Smooth muscle cell (in vitro differentiated cells): ENCODE results near the gene PCDH9. TPM values are rescaled to one million over a fixed set of nuclear protein-coding genes. Genes with fewer than 3 reads are reported as not detected.

Experiments
- DNase-seq: peaks from one replicate; lab custom pipeline; 2025; ENCODE audit not compliant: unreplicated experiment; lab: John Stamatoyannopoulos, UW
- H2AFZ ChIP-seq: fragments of 200-600 bp; sonication (generic); 2 replicates; pipeline ENCODE4 v1.6.0; 2016; ENCODE audit warnings: antibody characterized with exemption, low read depth, mild to moderate bottlenecking
- H3F3A ChIP-seq: fragments of 200-600 bp; sonication (generic); 2 replicates; pipeline ENCODE4 v1.6.0; 2017; ENCODE audit warnings: antibody characterized with exemption, low read depth
- H3K27ac ChIP-seq: fragments of 200-600 bp; sonication (generic); 2 replicates; pipeline ENCODE4 v1.5.1; 2016; ENCODE audit warnings: low read depth, mild to moderate bottlenecking
- H3K27me3 ChIP-seq: fragments of 200-600 bp; sonication (generic); 2 replicates; pipeline ENCODE4 v1.6.1; 2016; ENCODE audit warnings: low read depth, mild to moderate bottlenecking
- H3K36me3 ChIP-seq: fragments of 200-600 bp; sonication (generic); 2 replicates; pipeline ENCODE4 v1.5.1; 2016; ENCODE audit warnings: low read depth
- H3K4me1 ChIP-seq: fragments of 200-600 bp; sonication (generic); 2 replicates; pipeline ENCODE4 v1.5.1; 2016; ENCODE audit warnings: low read depth
- H3K4me2 ChIP-seq: fragments of 200-600 bp; sonication (generic); 2 replicates; pipeline ENCODE4 v1.6.0; 2016; ENCODE audit warnings: mild to moderate bottlenecking
- H3K4me3 ChIP-seq: fragments of 200-600 bp; sonication (generic); 2 replicates; pipeline ENCODE4 v1.5.1; 2016; ENCODE audit warnings: mild to moderate bottlenecking
- H3K79me2 ChIP-seq: fragments of 200-600 bp; sonication (generic); 2 replicates; pipeline ENCODE4 v1.6.0; 2016; ENCODE audit warnings: low read depth, mild to moderate bottlenecking
- H3K9ac ChIP-seq: fragments of 200-600 bp; sonication (generic); 2 replicates; pipeline ENCODE4 v1.6.0; 2016; ENCODE audit warnings: low read depth
- H3K9me3 ChIP-seq: fragments of 200-600 bp; sonication (generic); replicated peaks from 2 replicates; pipeline ENCODE4 v1.5.1; 2016; ENCODE audit warnings: low read depth
- H4K20me1 ChIP-seq: fragments of 200-600 bp; sonication (generic); 2 replicates; pipeline ENCODE4 v1.6.0; 2016; ENCODE audit warnings: low read depth
- CTCF ChIP-seq: fragments of 200-600 bp; sonication (generic); IDR thresholded peaks from 2 replicates; pipeline ENCODE4 v1.5.1; 2017; ENCODE audit warnings: borderline replicate concordance, mild to moderate bottlenecking, antibody characterized with exemption; ENCODE audit not compliant: insufficient read depth, poor library complexity, severe bottlenecking
- WGBS: methylation state at CpG from one replicate; pipeline ENCODE4 v1.1.7; 2016; ENCODE audit warnings: low lambda C conversion rate; 5-methylcytosine and 5-hydroxymethylcytosine counted together
- polyA plus RNA-seq: library from polyadenylated mRNA; unstranded; fragments of >200 nt; fragmentation: Nextera tagmentation; extraction: Ambion mirVana; gene quantifications from 2 replicates; pipeline ENCODE4 v1.2.1, GENCODE V29; 2016
- total RNA-seq: library from RNA; depleted of rRNA; stranded (reverse); fragments of >200 nt; gene quantifications from 2 replicates; pipeline ENCODE4 v1.2.3, GENCODE V29; 2014

PCDH9 gene
- total and polyA plus RNA-seq, 2 experiments from 2014 or later = 0.65 to 1.9 TPM

DNA sequence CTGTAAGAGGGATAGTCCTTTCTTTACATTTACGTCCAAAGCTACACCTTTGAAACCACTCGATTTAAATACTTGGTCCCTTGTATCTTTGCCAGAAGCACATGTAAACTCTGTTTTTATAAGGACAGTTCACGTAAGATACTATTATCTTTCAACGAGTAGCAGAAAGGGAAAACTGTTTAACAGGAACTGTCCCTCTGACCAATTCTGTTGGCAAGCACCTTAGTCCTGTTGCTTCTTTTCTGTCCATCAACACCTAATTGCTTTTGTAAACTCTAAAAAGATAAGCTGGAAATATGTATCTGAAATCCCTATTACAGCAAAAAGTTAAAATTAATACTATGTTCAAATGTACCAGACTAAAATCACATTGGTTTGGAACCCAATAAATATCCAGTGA, 37.4 kb downstream of the PCDH9 start:
- H3K4me2 ChIP-seq = no peak overlapping the region
- no peak overlapping the region for H3K9ac ChIP-seq
- no peaks in the 10 kb centered on the region for H3K79me2 ChIP-seq
- no peaks in the 10 kb centered on the region for H3K9me3 ChIP-seq
- no peaks in the 10 kb centered on the region for H3K36me3 ChIP-seq
- no peak overlapping the region for H3K4me3 ChIP-seq
- H3K27me3 ChIP-seq = no peaks in the 10 kb centered on the region
- DNase-seq = no peak
- WGBS = 85% methylated on average over 4 of the region's 4 CpGs
- H3K27ac ChIP-seq = no peak overlapping the region
- no peaks in the 10 kb centered on the region for H3F3A ChIP-seq
- H3K4me1 ChIP-seq = no peaks in the 10 kb centered on the region
- no peaks in the 10 kb centered on the region for H4K20me1 ChIP-seq
- H2AFZ ChIP-seq = no peak overlapping the region
- no peak for TF ChIP-seq CTCF

GRCh38 chr13:67186995-67187569, 43.1 kb downstream of the PCDH9 start:
- no peak for TF ChIP-seq CTCF
- no peaks in the 10 kb centered on the region for H3K27me3 ChIP-seq
- H2AFZ ChIP-seq = peak overlapping the region; percentile 27
- H3K9ac ChIP-seq = no peak overlapping the region
- no peaks in the 10 kb centered on the region for H3F3A ChIP-seq
- WGBS = 57% methylated on average over 6 of the region's 6 CpGs
- no peaks in the 10 kb centered on the region for H3K79me2 ChIP-seq
- no peak overlapping the region for H3K4me3 ChIP-seq
- no peak overlapping the region for H3K27ac ChIP-seq
- no peak overlapping the region for H3K4me2 ChIP-seq
- H3K36me3 ChIP-seq = no peaks in the 10 kb centered on the region
- H4K20me1 ChIP-seq = no peaks in the 10 kb centered on the region
- no peaks in the 10 kb centered on the region for H3K4me1 ChIP-seq
- no peak for DNase-seq
- H3K9me3 ChIP-seq = no peaks in the 10 kb centered on the region

- 80% methylated on average over 7 of the region's 7 CpGs for WGBS
- no peaks in the 10 kb centered on the region for H3K36me3 ChIP-seq
- H3K4me3 ChIP-seq = no peak overlapping the region
- no peak overlapping the region for H3K4me2 ChIP-seq
- H2AFZ ChIP-seq = no peak overlapping the region
- no peaks in the 10 kb centered on the region for H3K4me1 ChIP-seq
- H3K9me3 ChIP-seq = no peaks in the 10 kb centered on the region
- no peaks in the 10 kb centered on the region for H3F3A ChIP-seq
- H3K79me2 ChIP-seq = no peaks in the 10 kb centered on the region
- no peak overlapping the region for H3K27ac ChIP-seq
- H3K27me3 ChIP-seq = no peaks in the 10 kb centered on the region
- TF ChIP-seq CTCF = no peak
- no peaks in the 10 kb centered on the region for H4K20me1 ChIP-seq
- H3K9ac ChIP-seq = no peak overlapping the region
- no peak for DNase-seq
Observed at GRCh38 chr13:67184247-67184646, 45.9 kb downstream of the PCDH9 start.

GRCh38 chr13:67183151-67183550, 47.0 kb downstream of the PCDH9 start:
- Histone ChIP-seq H3K27me3 (no peaks in the 10 kb centered on the region), H4K20me1 (no peaks in the 10 kb centered on the region), H3F3A (no peaks in the 10 kb centered on the region), H2AFZ (no peak overlapping the region), H3K9me3 (no peaks in the 10 kb centered on the region), H3K4me2 (no peak overlapping the region), H3K4me1 (no peaks in the 10 kb centered on the region), H3K9ac (no peak overlapping the region), H3K36me3 (no peaks in the 10 kb centered on the region), H3K27ac (no peak overlapping the region), H3K79me2 (no peaks in the 10 kb centered on the region), H3K4me3 (no peak overlapping the region)
- TF ChIP-seq CTCF = no peak
- WGBS = 92% methylated on average over 1 of the region's 1 CpG
- no peak for DNase-seq
